ENCODE data around the gene EYS. TPM values are rescaled to one million over a fixed set of nuclear protein-coding genes. Genes with fewer than 3 reads are reported as not detected.

Gene EYS
- total and polyA plus RNA-seq, 2 experiments from 2014 or later: under 0.01 to 0.15 TPM

DNA sequence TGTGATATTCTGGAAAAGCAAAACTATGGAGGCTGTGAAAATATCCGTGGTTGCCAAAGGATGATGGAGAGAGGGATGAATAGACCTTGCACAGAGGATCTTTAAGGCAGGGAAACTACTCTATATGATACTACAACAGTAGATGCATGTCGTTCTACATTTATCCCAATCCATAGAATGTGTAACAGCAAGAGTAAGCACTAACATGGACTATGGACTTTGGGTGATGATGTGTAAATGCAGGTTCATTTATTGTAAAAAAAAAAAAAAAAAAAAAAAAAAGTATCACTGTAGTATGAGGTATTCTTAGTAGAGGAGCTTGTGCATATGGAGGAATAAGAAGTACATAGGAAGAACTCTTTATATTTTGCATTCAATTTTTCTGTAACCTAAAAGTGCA, 1563.9 kb downstream of the EYS start:
- no peaks in the 10 kb centered on the region for H3K27me3 ChIP-seq
- TF ChIP-seq, protein P1, sequence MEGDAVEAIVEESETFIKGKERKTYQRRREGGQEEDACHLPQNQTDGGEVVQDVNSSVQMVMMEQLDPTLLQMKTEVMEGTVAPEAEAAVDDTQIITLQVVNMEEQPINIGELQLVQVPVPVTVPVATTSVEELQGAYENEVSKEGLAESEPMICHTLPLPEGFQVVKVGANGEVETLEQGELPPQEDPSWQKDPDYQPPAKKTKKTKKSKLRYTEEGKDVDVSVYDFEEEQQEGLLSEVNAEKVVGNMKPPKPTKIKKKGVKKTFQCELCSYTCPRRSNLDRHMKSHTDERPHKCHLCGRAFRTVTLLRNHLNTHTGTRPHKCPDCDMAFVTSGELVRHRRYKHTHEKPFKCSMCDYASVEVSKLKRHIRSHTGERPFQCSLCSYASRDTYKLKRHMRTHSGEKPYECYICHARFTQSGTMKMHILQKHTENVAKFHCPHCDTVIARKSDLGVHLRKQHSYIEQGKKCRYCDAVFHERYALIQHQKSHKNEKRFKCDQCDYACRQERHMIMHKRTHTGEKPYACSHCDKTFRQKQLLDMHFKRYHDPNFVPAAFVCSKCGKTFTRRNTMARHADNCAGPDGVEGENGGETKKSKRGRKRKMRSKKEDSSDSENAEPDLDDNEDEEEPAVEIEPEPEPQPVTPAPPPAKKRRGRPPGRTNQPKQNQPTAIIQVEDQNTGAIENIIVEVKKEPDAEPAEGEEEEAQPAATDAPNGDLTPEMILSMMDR (IDR thresholded peaks at IDR 0.05; ENCODE audit: low read depth, low read length): no peak
- H3K4me3 ChIP-seq: no peak overlapping the region
- H3K27ac ChIP-seq: no peak overlapping the region
- DNase-seq (ENCODE audit: low read depth in 1 of 2, low spot score in 1 of 2): no peak
- no peaks in the 10 kb centered on the region for H3K36me3 ChIP-seq
- H3K9me3 ChIP-seq (ENCODE audit: low read depth): no peaks in the 10 kb centered on the region
- no peaks in the 10 kb centered on the region for H3K4me1 ChIP-seq (ENCODE audit: low read depth)

DNA sequence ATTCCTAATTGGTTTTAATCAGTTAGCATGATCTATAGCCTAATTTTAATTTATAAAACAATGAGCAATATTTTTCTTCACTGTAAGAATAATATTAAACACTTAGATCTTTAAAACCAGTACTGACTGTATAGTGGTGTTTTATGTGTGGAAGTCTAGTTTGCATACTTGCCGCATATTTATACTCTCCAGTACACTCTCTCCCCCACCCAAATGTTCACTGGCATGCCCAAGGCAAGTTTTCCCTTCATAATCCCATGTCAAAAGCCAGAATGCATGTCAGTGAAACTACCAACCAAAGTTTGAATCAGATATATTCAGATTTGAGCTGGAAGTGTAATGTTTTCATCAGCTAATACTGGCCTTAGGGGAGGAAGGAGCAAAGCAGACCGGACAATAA, 1565.3 kb downstream of the EYS start:
- no peaks in the 10 kb centered on the region for H3K4me1 ChIP-seq (ENCODE audit: low read depth)
- no peaks in the 10 kb centered on the region for H3K9me3 ChIP-seq (ENCODE audit: low read depth)
- no peak for DNase-seq (ENCODE audit: low read depth in 1 of 2, low spot score in 1 of 2)
- TF ChIP-seq, protein P1 (IDR thresholded peaks at IDR 0.05; ENCODE audit: low read depth, low read length): no peak
- H3K4me3 ChIP-seq: no peak overlapping the region
- H3K27ac ChIP-seq: no peak overlapping the region
- H3K36me3 ChIP-seq: no peaks in the 10 kb centered on the region
- no peaks in the 10 kb centered on the region for H3K27me3 ChIP-seq

DNA sequence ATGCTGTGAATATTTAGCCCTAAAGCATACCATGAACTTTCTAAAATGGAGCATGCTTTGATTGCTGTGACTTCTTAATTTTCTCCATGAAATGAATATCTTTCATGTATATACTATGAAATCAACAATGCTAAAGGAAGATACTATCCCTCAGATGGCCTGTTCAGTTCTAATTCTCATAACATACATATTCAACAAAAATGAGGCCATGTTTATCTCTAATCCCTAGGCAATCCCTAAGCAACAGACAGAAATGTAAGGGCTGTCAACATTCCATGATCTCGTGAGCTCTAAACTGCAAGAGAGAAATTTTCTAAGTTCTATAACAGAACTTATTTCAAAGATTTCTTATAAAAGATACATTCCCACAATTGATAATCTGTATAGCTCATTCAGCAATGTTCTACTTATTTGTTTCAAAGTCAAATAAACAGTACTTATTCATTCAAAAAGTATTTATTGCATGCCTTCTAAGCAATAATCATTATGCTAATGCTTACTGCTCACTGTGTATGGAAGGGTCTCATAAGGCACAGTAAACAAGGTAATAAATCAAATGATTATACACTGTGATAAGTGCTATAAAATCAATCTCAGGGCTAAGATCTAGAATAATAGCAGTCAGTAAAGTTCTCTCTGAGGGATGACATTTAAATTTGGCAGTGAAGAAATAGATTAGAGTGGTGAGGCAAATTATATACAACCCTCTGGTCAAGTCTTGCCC, 1578.6 kb downstream of the EYS start:
- no peak overlapping the region for H3K27ac ChIP-seq
- no peaks in the 10 kb centered on the region for H3K27me3 ChIP-seq
- TF ChIP-seq, protein P1 (IDR thresholded peaks at IDR 0.05; ENCODE audit: low read depth, low read length): no peak
- no peaks in the 10 kb centered on the region for H3K9me3 ChIP-seq (ENCODE audit: low read depth)
- H3K4me1 ChIP-seq (ENCODE audit: low read depth): no peaks in the 10 kb centered on the region
- no peak overlapping the region for H3K4me3 ChIP-seq
- no peak for DNase-seq (ENCODE audit: low read depth in 1 of 2, low spot score in 1 of 2)
- H3K36me3 ChIP-seq: no peaks in the 10 kb centered on the region

DNA sequence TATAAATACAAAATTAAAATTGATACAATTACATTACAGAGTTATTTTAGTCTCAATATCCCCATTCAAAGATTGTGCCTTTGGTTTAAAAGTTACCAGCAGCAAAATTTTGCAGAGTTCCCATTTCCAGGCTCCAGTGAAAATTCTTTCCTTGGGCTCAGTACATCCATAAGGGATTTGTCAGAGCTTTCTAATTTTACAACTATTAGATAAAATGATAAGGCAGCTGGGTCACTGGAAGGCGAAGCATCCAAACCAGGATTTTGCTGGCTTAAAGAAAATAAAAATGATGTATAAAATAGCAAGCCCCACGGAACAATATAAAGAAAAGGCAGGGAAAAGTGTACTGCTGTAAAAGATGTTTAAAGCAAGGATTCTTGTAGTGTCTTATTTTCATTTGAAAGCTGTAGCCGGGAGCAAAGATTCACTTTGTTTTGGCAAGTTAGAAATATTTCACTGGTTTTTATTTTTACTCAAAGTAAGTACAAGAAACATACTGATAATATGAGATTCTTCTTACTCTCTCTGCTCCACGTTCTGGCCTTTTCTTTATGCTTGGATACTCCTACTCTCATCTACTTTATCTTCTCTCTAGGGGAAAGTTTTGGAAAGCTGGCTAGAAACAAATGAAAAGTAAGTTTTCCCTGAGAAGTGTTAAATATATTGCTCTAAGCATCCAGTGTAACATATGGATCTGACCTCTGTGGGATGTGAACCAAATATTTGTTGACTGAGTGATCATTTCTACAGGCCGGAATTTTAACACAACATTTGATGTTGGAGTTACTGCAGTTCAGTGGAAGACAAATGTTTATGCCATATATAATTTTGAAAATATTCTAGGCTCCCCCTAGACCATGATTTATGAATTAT, 1583.0 kb downstream of the EYS start:
- Histone ChIP-seq H3K9me3 (ENCODE audit: low read depth) (no peaks in the 10 kb centered on the region), H3K27ac (no peak overlapping the region), H3K4me1 (ENCODE audit: low read depth) (no peaks in the 10 kb centered on the region), H3K4me3 (no peak overlapping the region), H3K27me3 (no peaks in the 10 kb centered on the region), H3K36me3 (no peaks in the 10 kb centered on the region)
- peak in 1 of 2 donors; percentile 23 for DNase-seq (ENCODE audit: low read depth in 1 of 2, low spot score in 1 of 2)
- TF ChIP-seq, protein P1 (IDR thresholded peaks at IDR 0.05; ENCODE audit: low read depth, low read length): no peak

DNA sequence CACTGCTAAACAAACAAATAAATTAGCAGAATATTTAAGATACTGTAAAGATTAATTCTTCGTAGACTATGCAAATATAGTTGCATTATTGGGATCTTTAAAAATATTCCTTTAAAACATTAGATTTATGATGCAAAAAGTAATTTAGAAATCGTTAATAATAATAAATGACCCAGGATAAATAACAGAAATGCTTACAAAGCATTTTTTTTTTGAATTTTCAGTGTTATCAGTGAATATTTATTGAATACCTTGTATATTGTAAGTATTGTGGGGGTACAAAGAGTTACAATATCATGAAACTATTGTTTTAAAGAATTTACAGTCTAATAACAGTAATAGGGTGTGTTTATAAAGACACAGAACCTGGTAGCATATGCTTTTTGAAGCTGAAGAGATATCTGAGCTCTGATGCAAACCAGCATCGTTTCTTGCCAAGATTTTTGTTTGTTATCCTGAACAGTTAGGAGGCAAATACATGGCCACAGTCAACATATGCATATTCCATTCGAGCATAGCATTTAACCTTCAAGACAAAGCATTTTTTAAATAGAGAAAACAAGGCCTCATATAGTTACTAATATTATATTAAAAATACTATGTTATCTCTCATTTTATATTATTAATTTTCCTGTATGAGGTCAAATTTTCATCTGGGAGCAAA, 1584.2 kb downstream of the EYS start:
- no peak overlapping the region for H3K4me3 ChIP-seq
- no peaks in the 10 kb centered on the region for H3K9me3 ChIP-seq (ENCODE audit: low read depth)
- no peaks in the 10 kb centered on the region for H3K36me3 ChIP-seq
- no peaks in the 10 kb centered on the region for H3K27me3 ChIP-seq
- no peak overlapping the region for H3K27ac ChIP-seq
- H3K4me1 ChIP-seq (ENCODE audit: low read depth): no peaks in the 10 kb centered on the region
- TF ChIP-seq, protein P1 (IDR thresholded peaks at IDR 0.05; ENCODE audit: low read depth, low read length): no peak
- no peak for DNase-seq (ENCODE audit: low read depth in 1 of 2, low spot score in 1 of 2)

Data from cardiac muscle cell (in vitro differentiated cells and primary cell).